ENCODE measurements around the gene ARHGEF37.

ARHGEF37 gene

GRCh38 chr5:149629421-149629820 lies 48.1 kb downstream of the ARHGEF37 start:
- POLR2A ChIA-PET, result no interaction called here
- CTCF ChIA-PET, result no interaction called here
- TF ChIP-seq LEF1 (IDR thresholded peaks at IDR 0.05; ENCODE audit: borderline replicate concordance) (no peak), FOXA1 (IDR thresholded peaks at IDR 0.05) (no peak), ZNF384 (IDR thresholded peaks at IDR 0.05) (no peak)
- no peak for DNase-seq (ENCODE audit: extremely low spot score)

- ChIA-PET POLR2A (no interaction called here), CTCF (no interaction called here)
- TF ChIP-seq NFRKB (IDR thresholded peaks at IDR 0.05) (no peak), TARDBP (IDR thresholded peaks at IDR 0.05) (no peak), LEF1 (IDR thresholded peaks at IDR 0.05; ENCODE audit: borderline replicate concordance) (no peak), ELF4 (IDR thresholded peaks at IDR 0.05) (no peak), FOXM1 (IDR thresholded peaks at IDR 0.05; ENCODE audit: borderline replicate concordance) (no peak), BHLHE40 (IDR thresholded peaks at IDR 0.05; ENCODE audit: borderline replicate concordance) (no peak), ZNF384 (IDR thresholded peaks at IDR 0.05) (no peak), FOXA1 (IDR thresholded peaks at IDR 0.05) (no peak), SUZ12 (IDR thresholded peaks at IDR 0.05) (no peak), HDGF (IDR thresholded peaks at IDR 0.05; ENCODE audit: borderline replicate concordance) (no peak), CTBP1 (IDR thresholded peaks at IDR 0.05; ENCODE audit: borderline replicate concordance) (no peak), PKNOX1 (IDR thresholded peaks at IDR 0.05) (no peak), SP1 (IDR thresholded peaks at IDR 0.05) (no peak), L3MBTL2 (conservative IDR thresholded peaks at IDR 0.05) (no peak), ARNT (IDR thresholded peaks at IDR 0.05) (no peak), FOXK2 (IDR thresholded peaks at IDR 0.05) (no peak)
- no peak for DNase-seq (ENCODE audit: extremely low spot score)
These were observed 49.0 kb downstream of the ARHGEF37 start for GRCh38 chr5:149630337-149630736.

DNA sequence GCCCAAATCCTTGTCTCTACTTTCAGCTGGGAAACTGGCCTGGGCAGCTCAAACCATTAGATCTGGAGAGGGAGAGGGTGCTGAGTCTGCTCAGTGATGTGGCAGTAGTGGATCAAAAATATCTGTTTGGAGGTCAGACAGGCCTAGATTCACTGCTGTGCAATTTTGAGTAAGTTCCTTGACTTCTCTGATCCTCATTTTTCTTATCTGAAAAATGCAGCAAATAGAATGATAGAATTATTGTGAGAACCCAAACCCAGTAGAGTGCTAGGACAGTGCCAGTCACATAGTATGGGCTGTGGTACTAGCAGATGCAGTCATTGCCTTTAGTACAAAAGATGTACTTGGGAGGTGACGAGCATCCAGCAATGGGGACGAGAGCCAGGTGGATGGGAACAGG lies 50.2 kb downstream of the ARHGEF37 start:
- ChIA-PET CTCF (no interaction called here), POLR2A (no interaction called here)
- TF ChIP-seq FOXK2 (IDR thresholded peaks at IDR 0.05) (no peak), NFRKB (IDR thresholded peaks at IDR 0.05) (no peak), TARDBP (IDR thresholded peaks at IDR 0.05) (no peak)
- no peak for DNase-seq (ENCODE audit: extremely low spot score)

DNA sequence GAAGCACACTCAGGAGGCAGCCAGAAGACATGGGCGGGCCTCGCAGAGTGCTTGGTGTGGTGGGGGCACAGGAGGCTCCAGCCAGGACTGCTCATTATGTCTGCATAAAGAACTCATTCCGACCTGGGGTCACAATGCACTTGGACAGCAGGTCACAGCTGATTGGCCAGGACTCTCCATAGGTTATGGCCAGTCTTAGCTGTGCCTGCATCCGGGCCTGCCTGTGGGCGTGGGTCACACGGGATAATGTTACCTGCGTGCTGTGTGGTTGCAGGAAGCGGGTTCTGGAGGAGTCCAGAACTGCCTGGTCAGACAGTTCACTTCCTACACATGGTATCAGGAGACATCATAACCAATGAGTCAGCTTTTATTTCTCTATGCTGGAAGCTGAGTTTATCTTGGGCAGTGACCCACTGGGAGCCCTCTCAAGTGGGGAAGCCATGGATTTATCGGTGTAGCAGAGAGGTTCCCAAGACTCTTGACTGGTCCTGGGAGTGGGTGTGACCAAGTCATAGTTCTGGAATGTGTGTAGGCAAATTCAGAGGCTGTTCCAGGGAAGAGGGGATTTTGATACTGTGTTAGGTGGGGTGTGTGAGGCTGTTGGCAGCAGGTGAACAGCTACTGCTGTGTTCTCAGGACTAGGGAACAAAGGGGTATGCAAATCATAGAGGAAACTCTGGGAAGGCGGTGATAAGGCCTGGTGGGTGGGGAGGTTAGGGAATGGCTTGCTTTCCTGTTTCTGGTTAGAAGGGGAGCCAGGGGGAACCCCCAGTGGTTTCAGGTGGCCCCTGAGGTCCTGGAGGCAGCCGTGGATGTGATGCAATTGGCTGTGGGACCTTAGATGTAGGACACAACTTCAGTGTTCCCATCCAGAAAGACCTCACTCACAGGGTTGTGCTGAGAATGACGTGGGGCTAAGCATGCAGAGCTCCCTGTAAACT lies 51.3 kb downstream of the ARHGEF37 start:
- TF ChIP-seq FOXK2 (IDR thresholded peaks at IDR 0.05) (no peak), HDGF (IDR thresholded peaks at IDR 0.05; ENCODE audit: borderline replicate concordance) (no peak), CTBP1 (IDR thresholded peaks at IDR 0.05; ENCODE audit: borderline replicate concordance) (no peak), NFRKB (IDR thresholded peaks at IDR 0.05) (no peak), FOXA1 (IDR thresholded peaks at IDR 0.05) (no peak), ZNF384 (IDR thresholded peaks at IDR 0.05) (no peak), FOXM1 (IDR thresholded peaks at IDR 0.05; ENCODE audit: borderline replicate concordance) (no peak), SP1 (IDR thresholded peaks at IDR 0.05) (no peak), BHLHE40 (IDR thresholded peaks at IDR 0.05; ENCODE audit: borderline replicate concordance) (no peak), LEF1 (IDR thresholded peaks at IDR 0.05; ENCODE audit: borderline replicate concordance) (no peak), PKNOX1 (IDR thresholded peaks at IDR 0.05) (no peak), ELF4 (IDR thresholded peaks at IDR 0.05) (no peak), SUZ12 (IDR thresholded peaks at IDR 0.05) (no peak), ARNT (IDR thresholded peaks at IDR 0.05) (no peak), TARDBP (IDR thresholded peaks at IDR 0.05) (no peak), L3MBTL2 (conservative IDR thresholded peaks at IDR 0.05) (no peak)
- ChIA-PET CTCF (interaction anchor here (1.0 to 2.9 kb wide), 2 partner anchors 201 to 220 kb away, joined by 3 to 12 read pairs; no protein-coding TSS in a partner anchor), POLR2A (interaction anchor here (0.7 kb wide), 1 partner anchor 16 kb away, joined by 3 read pairs; no protein-coding TSS in a partner anchor)
- no peak for DNase-seq (ENCODE audit: extremely low spot score)

DNA sequence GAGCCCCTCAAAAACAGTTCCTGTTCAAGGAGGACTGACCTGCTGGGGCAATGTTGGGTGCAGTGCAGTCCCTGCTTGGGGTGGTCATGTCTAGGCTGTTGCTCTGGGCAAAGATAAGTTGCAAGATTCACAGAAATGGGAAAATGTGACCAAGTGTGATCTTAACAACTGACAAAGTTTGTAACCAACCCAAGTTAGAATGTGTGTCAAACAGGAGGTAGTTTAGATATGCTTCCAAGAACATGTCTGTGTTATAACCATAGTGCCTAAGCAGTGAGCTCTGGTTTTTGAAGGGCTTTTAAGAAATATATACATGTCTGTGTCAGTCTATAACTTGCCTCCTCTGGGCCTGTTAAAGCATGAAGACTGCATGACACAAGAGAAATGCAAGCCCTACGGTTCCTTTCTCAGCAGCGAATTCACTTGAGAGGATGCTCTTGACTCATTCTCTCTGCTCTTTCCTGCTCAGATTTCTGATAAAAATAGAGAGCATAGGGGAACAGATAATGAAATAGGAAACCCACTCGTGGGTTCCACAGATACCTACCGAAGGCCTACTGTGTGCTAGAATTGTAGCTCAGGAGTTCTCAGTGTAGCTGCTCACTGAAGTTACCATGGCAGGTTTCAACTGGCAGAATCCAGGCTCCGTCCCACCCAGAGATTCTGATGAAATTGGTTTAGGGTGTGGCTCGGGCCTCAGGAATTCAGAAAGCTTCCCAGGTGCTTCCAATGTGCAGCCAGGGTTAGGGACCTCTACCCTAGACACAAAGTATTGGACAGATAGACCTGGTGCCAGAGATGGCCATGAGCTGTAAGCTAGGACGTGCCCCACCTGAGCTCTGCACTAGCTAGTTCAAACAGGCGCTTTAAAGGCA lies 52.4 kb downstream of the ARHGEF37 start:
- TF ChIP-seq PKNOX1 (IDR thresholded peaks at IDR 0.05) (no peak), L3MBTL2 (conservative IDR thresholded peaks at IDR 0.05) (no peak), ELF4 (IDR thresholded peaks at IDR 0.05) (no peak), SP1 (IDR thresholded peaks at IDR 0.05) (no peak), ARNT (IDR thresholded peaks at IDR 0.05) (no peak), SUZ12 (IDR thresholded peaks at IDR 0.05) (no peak), FOXK2 (IDR thresholded peaks at IDR 0.05) (no peak), LEF1 (IDR thresholded peaks at IDR 0.05; ENCODE audit: borderline replicate concordance) (no peak), ZNF384 (IDR thresholded peaks at IDR 0.05) (no peak), BHLHE40 (IDR thresholded peaks at IDR 0.05; ENCODE audit: borderline replicate concordance) (no peak), NFRKB (IDR thresholded peaks at IDR 0.05) (no peak), CTBP1 (IDR thresholded peaks at IDR 0.05; ENCODE audit: borderline replicate concordance) (no peak), TARDBP (IDR thresholded peaks at IDR 0.05) (no peak), HDGF (IDR thresholded peaks at IDR 0.05; ENCODE audit: borderline replicate concordance) (no peak), FOXM1 (IDR thresholded peaks at IDR 0.05; ENCODE audit: borderline replicate concordance) (no peak), FOXA1 (IDR thresholded peaks at IDR 0.05) (no peak)
- ChIA-PET CTCF (interaction anchor here (2.9 kb wide), 1 partner anchor 219 kb away, joined by 12 read pairs; no protein-coding TSS in a partner anchor), POLR2A (no interaction called here)
- no peak for DNase-seq (ENCODE audit: extremely low spot score)
